CD4-positive, alpha-beta T cell treated with Interleukin-17A for 4 hours (primary cell): ENCODE results near the gene EPAS1.

Experiments
- DNase-seq: peaks from one replicate; pipeline ENCODE4 v3.0.0-alpha.2; 2020; ENCODE audit warnings: mixed read lengths

The EPAS1 gene

DNA sequence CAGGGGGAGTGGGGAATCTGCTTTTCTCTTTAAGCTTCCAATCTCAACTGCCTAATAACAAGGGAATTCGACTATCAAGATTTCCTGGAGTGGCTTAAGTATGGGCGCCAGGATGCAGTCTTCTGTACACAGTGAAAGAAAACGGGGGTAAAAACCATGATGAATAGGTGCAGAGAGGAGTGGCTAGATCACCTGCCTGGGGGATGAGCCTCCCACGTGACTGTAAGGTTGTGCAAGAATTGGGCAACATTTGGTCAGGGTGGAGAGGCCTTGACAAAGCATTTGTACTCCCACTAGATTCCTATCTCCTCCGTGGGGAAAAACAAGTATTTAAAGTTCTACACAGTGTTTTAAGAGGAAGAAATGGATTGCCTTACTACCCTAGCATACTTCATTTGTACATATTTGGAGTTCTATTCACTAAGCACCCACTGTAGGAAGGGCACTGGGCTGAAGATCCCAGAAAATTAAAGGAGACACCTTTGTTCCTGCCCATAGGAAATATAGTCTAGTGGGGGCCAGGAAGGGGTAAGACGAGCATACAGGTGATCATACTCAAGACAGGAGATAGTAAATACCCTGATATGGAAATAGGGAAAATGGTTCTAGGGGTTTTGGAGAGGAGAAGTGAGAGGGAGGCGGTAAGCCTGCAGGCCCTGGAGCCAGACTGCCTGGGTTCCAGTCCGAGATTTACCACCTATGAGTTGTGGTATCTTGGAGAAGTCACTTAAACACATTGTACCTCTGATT lies 29.2 kb downstream of the EPAS1 start:
- DNase-seq = no peak

DNA sequence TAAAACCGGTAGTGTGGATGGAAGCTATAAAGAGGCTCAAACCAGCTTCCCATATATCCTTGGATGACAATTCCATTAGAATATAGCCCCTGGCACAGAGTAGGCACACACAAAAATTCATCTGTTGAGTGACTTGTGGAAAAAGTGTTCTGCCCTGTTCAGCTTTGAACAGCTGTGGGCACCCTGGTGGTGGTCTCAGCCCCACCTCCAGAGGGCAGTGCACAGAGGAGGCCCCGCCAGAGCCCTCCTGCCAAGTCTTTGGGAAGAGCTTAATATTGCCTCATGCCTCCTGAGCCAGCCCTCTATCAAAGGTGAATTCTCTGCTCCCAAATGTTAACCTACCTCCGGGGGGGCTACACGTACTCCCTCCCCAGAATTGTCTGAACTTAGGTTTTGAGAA lies 30.4 kb downstream of the EPAS1 start:
- peak; percentile 11 for DNase-seq

DNA sequence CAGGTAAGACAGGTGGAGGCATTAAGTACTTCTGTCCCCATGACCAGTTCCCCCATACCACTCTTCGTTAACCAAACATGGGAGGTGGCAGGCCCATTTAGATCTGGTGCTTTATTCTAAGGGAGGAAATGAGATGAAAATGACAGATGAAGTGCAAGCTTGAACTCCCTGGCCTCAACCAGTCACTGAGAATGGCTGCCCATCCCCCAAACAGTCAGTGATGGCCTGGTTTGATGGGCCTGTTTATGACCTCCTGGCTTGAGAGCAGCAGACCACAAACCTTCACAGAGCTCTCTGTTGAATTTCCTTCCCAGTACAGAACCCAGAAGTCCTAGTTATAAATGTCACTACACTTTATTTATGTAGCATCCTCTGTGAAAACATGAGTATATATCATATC lies 31.1 kb downstream of the EPAS1 start:
- DNase-seq = no peak

DNA sequence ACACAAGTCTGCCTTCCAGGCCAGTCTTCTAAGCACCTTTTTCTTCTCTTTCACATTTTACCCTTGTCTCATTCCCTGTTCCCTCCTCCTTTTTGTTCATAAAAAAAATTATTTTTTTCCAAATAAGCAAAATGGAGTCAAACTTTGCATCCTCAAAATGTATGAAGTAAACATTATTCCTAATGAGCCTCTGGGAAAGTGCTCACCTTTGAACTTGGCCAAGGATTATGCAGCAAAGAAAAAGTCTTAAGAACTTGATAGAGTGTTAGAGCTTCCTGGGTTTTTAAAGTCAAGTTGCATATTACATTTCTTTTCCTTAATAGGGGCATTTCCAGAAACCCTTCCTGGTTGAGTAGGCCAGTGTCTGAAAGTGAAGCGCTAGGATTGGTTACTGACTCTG lies 31.6 kb downstream of the EPAS1 start:
- no peak for DNase-seq

DNA sequence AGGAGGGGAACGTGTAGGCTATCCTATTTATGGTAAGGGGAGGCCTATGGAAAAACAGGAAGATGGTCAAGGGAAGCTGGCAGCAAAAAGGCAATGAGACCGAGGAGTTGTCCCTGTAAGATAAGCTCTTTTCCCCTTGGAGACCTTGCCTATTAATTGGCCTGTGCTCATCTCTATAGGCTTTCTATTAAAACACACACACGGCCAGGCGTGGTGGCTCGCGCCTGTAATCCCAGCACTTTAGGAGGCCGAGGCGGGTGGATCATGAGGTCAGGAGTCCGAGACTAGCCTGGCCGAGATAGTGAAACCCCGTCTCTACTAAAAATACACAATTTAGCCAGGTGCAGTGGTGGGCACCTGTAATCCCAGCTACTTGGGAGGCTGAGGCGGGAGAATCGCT lies 32.1 kb downstream of the EPAS1 start:
- DNase-seq = no peak

DNA sequence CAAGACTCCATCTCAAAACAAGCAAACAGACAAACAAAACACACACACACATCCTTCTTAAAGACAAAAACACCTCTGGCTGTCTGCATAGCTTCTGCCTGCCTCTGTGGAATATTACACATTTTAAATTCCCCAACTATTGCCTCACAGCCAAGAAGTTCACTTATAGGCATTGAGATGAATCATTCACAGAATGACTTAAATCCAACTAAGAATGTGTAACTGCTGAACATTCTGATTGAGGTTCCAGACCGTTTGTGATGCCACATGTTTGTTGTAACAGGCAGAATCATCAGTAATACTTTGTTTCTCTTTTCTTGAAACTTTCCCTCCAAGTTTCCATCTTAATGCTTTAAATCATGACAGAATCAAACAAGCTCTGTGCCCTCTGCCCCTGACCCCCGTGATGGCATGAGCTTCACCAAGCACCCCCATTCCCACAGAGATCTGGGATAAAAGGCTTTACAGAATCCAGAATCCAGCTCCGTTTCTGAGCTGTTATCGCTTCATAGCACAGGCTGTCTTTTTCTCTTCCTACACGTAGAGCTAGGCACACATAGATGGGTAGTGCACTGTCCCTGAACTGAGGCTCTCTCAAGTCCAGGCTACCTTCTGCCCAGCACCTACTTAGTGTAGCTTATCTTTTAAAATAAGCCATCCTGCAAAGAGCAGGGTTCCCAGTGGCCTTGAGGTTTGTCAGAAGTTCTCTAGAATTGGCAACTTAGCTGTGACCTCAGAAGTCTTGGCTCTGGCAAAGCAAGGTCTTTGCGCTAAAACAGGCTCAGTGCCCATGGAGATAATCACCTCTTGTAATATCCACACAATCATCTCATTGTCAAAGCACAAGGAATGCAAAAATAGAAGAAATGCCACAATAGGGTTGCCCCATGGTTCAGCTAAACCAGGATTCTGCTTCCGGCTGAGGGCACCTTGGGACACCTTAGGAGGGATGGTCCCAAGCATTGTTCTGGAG lies 32.9 kb downstream of the EPAS1 start:
- DNase-seq = no peak

DNA sequence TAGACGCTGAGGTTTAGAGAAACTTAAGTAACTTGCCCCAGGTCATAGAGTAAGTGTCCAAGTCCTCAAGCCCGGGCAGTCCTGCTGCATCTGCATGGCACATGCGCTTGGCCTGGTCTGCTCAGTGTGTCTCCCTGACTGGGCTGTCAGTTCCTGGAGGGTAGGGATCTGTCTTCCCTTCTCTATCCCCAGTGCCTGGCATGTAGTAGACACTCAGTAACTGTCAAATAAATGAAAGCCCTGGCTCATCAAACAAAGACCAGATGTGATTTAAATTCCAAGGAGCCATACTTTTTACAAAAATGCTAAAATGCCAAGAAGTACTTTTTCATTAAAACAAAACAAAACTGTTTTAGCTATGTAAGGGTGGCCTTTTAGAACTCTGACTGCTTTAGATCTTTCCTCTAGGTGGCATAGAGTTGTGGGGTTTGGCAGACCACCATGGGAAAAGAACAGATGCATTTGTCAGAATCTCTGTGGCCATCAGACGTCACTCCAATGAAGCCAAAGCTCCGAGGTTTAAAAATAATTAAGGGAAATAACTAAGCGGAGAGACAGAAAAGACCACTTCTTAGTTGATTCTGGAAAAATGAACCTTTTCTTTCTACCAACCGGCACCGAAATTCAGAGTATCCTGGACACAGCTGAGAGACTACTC lies 34.0 kb downstream of the EPAS1 start:
- DNase-seq = no peak

DNA sequence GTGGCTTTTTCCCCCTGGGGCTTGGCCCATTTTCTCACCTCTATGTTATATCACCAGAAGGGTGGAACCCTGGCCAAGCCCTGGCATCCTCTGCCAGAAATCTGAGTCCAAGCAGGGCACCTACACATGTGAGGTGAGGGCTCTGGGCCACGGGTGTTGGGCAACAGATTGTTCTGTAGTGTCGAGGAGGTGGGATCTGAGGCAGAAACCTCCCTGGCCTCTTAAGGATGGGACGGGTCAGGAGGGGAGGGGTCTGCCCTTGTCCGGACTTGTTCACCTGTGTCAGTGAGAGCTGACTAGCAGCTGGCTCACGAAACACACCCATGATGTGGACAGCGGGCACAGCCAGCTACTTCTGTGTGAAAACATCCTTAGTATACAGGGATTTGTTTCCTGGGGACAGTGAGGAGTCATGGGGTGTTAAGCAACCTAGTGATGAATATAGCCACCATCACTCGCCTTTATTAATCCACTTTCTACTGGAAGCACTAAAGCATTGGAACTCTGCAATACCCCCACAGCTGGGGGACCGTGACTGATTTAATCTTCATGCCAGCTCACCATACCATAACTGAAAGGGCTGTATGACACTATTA lies 35.6 kb downstream of the EPAS1 start:
- no peak for DNase-seq

DNA sequence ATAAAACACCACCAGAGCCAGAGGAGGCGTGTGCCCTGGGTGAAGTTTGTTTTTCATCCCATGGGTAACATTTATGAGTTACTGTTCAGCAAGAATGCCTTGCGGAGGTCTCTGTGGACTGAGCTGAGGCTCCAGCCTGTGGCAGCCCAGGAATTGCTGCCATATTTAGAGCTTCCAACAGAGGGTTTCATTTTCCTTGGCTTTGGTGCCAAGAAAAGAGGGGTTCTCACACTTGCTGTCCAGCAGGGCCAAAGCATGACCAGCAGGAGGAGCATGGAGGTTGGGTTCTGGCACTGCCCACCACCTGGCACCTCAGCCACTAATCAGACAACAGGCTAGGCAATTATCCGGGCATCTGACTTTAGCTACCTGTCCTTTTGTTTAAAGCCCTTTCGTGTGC lies 36.7 kb downstream of the EPAS1 start:
- peak; percentile 16 for DNase-seq

DNA sequence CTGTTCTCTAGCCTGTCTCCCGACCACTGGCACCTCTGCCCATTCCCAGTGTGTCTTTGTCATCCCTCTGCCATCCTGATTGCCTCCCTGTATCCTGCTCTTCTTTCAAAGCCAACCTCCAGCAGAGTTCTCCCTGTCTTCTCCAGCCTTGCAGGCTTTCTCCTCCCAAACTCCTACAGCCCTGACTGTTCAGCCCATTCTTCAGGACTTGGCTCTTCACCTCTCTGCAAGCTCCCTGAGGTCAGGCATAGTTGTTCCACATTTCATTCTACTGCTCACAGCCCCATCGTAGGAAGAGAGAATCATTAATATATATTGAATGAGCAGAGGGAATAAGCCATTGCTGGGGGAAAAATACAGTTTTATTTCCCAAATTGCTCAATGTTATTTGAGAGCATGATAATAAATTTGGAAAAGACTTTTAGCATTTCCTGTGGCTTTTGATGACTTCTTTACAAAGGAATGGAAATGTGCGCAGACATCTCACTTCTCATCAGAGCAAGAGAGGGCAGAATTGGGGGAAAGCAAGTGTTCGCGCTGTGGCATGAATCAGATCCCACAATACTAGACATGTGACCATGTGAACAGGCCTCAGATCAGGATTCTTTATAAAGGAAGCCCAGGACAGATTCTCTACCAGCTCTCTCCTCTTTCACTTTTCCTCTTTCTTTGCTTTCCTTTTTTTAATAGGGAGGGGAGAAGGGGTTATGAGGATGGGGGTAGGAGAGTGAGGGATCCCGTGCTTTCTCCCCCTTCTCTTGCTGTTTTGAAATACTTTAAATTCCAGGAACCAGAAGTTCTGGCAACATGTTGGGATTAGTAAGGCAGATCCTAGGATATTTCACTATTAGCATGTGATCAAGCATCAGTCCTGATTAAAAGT lies 37.4 kb downstream of the EPAS1 start:
- no peak for DNase-seq

DNA sequence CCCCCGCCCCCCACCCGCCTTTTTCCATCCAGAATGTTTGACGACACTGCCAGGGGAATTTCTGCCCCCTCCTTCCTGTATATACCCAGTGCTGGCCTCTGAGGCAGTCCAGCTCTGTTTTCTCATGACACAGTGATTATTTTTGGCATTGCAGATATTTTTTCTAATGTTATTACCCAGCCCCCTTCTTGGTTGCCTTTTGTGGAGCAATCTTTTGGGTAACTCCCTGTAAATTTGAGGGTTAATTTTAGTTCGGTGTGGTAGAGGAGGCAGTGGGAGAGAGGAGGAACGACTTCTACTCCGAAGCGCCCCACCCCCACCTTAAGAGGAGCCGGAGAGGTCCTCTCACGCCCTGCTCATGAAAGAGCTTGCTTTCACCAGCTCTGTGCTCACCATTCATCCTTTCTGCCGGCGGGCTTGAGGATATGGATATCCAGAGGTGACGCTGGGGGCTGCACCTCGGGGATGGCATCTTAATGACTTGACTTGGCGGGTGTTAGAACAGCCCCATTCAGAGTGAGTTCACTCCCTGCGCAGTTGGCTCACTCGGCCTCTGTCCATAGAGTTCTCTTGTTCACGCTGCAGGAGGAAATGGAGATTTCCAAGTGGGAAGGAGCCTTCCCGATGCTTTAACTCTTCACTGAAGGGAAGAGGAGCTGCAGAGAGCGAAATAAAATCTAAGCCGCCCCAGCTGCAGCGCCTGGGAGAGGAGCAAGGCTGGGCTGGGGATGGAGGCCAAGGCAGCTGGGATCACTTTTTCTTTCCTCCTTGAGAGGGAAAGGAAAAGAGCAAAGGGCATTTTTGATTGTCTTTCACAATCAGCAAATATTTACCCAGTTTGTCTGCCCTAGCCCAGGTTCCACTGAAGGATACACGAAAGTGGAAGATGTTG lies 38.4 kb downstream of the EPAS1 start:
- no peak for DNase-seq

DNA sequence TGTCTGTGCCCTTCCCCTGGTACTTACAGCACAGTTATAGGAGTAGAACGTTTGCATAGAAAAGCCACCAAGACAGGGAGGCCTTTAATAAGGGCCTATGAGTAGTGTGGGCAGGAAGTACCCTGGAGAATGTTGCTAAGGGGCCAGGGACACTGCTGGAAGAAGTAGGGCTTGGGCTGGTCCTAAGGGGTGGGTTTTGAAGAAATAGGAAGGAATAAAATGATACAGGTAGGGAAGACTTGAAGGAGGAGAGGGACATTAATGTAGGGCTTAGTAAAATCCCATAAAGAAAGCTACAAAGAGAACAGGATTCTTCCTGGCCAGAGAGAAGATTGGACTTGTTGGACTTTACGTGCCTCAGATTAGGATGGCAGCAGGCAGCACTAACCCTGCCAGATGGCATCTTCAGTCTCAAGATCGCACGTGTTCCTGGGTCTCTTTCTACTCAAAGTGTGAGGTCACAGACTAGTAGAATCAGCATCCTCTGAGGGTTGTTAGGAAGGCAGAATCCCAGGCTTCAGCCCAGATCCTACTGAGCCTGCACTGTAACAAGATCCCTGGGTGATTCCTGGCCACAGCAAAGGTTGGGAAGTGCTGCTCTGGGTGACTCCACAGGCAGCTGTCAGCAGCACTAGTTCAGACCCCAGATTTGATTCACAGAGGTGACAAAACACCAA lies 39.2 kb downstream of the EPAS1 start:
- no peak for DNase-seq

DNA sequence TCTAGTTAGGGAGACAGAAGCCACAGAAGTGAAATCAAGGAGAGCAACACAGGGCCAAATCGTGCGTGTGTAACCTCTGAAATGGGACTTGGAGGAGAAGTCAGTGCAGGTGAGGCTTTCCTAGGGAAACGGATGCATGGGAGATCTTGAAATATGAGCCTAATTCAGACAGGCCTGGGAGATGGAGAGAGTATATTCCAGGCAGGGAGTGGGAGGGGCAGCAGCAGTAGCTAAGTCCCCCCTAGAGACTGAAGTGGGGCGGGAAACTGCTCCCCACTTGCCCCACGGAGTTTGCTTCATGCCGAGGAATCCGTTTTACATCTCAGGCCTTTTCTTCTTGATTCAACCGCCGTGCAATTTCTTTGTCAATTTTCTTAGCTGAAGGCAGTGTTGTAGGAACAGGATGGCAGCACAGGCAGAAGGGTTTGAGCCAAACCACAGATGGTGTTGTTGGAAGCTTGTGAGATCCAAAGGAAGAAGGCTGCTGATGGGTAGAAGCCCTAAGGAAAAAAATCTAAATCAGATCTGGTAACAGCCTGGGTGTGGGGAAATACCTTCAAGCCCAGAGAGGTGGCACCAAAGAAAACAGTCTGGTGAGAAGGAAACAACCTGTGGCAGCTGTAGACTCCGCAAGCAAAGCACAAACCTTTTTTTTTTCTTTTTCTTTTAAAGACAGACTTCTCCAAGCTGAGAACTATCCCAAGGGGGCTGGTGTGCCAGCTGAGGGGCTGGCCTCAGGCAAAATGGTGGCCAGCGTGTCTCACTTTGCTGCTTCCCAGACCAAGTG lies 40.2 kb downstream of the EPAS1 start:
- no peak for DNase-seq

DNA sequence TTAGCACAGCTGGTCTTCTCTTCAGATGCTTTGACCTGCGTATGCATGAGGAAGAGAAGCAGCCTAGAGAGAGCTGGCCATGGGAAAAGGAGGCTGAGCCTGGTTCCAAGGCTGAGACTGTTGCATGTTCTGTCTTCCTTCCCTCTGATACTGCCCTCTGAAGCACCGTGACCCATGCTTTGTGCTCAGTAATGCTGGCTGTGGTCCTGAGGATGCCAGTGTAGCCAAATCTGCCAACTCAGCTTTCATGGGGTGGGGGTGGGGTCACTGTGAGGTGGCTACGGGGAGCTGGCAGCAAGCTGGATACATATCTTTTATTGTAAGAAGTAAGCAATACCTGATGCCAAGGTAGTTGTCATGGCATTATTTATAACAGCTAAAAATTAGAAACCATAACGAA lies 41.5 kb downstream of the EPAS1 start:
- DNase-seq = no peak

DNA sequence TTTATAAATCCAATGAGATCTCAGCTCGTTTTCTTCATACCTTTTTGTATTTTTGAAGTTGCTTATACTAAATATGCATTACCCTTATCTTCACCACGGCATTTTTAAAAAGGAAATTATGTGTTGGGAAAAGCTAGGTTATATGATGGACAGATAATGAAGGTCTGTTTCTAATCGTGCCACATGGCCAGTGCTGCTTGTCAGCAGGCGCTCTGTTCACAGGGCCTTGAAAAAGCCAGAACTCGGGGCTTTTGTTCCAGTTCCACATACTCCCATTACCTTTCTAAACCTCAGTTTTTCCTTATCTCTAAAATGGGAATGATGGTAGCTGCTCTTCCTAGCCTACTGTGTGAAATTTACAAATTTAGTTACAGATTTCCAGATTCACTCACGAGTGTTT lies 42.0 kb downstream of the EPAS1 start:
- DNase-seq = no peak

DNA sequence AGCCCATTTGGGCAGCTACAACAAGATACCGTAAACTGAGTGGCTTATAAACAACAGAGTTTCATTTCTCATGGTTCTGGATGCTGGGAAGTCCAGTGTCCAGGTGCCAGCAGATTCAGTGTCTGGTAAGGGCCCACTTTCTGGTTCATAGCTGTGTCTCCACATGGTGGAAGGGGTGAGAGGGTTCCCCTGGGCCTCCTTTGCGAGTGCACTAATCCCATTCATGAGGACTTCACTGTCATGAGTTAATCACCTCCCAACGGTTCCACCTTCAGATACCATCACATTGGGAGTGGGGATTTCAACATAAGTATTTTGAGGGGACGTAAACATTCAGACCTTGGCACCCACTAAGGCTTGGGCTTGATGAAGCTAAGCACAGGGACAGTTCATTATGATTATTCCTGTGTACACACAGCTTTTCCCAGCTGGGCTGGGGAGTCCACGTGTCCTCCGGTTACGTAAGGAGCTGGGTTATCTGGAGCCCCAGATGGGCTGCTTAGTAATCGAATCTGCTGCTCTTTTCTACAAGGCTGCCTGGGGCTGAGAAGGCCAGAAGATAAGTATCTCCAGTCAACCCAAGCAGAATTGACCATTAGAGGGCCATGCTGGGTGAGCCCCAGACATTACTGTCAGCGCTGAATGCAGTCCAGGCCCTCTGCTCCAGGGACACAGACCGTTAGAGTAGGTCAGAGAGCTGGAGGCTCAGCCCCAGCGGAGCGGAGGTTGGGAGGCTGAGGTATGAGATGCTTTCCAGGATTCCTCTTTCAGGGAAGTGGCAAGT lies 42.7 kb downstream of the EPAS1 start:
- DNase-seq = no peak

DNA sequence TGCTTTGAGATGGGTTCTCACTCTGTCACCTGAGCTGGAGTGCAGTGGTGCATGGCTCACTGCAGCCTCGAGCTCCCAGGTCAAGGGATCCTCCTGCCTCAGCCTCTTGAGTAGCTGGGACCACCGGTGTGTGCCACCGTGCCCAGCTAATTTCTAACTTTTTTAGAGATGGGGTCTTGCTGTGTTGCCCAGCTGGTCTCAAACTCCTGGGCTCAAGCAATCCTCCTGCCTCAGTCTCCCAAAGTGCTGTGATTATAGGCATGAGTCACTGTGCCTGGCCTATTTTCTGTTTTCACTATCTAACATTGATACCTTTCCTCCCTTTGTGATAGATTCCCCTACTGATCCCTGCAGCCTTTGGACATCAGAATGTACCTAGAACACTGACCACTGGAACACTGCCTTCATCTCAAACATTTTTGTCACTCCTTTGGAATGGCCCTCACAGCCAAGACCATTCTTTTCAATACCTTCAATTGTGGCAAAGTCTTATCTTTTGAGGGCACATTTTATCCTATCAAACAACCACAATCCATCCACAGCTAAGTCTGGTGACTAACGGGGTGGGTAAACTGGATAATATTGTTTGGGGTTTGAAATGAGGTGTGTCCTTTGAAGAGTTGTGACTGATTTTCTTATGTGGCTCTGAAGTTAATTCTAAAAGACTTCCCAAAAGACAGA lies 43.7 kb downstream of the EPAS1 start:
- DNase-seq = no peak
